ENCODE measurements around the gene CD93. TPM values are rescaled to one million over a fixed set of nuclear protein-coding genes. Genes with fewer than 3 reads are reported as not detected.

Gene CD93
- total RNA-seq, 1 donor from 2014 or later = 1.0 TPM

GRCh38 chr20:23122321-23122720 is 36.2 kb upstream of the CD93 start:
- Histone ChIP-seq H3K27me3 (ENCODE audit: control insufficient read depth, insufficient read depth, low read length) (no peaks in the 10 kb centered on the region), H3K4me3 (ENCODE audit: low read depth, low read length) (no peak overlapping the region)

GRCh38 chr20:23121751-23122320 is 35.7 kb upstream of the CD93 start:
- no peaks in the 10 kb centered on the region for H3K27me3 ChIP-seq (ENCODE audit: control insufficient read depth, insufficient read depth, low read length)
- no peak for TF ChIP-seq CTCF (IDR thresholded peaks at IDR 0.05; ENCODE audit: insufficient read depth, low read length, poor library complexity, severe bottlenecking)
- no peak overlapping the region for H3K4me3 ChIP-seq (ENCODE audit: low read depth, low read length)
- no peaks in the 10 kb centered on the region for H3K36me3 ChIP-seq (ENCODE audit: control insufficient read depth, insufficient read depth, low read length)
- no peak for DNase-seq (ENCODE audit: low read depth)

More at GRCh38 chr20:23122321-23122720, 36.2 kb upstream of the CD93 start:
- no peak for DNase-seq (ENCODE audit: low read depth)
- TF ChIP-seq CTCF (IDR thresholded peaks at IDR 0.05; ENCODE audit: insufficient read depth, low read length, poor library complexity, severe bottlenecking) = no peak
- H3K36me3 ChIP-seq (ENCODE audit: control insufficient read depth, insufficient read depth, low read length) = no peaks in the 10 kb centered on the region

- DNase-seq (ENCODE audit: low read depth) = no peak
- Histone ChIP-seq H3K27me3 (ENCODE audit: control insufficient read depth, insufficient read depth, low read length) (no peaks in the 10 kb centered on the region), H3K4me3 (ENCODE audit: low read depth, low read length) (no peak overlapping the region), H3K36me3 (ENCODE audit: control insufficient read depth, insufficient read depth, low read length) (no peaks in the 10 kb centered on the region)
- no peak for TF ChIP-seq CTCF (IDR thresholded peaks at IDR 0.05; ENCODE audit: insufficient read depth, low read length, poor library complexity, severe bottlenecking)
Observed at GRCh38 chr20:23120936-23121750, 35.0 kb upstream of the CD93 start.

- Histone ChIP-seq H3K4me3 (ENCODE audit: low read depth, low read length) (no peak overlapping the region), H3K27me3 (ENCODE audit: control insufficient read depth, insufficient read depth, low read length) (no peaks in the 10 kb centered on the region), H3K36me3 (ENCODE audit: control insufficient read depth, insufficient read depth, low read length) (no peaks in the 10 kb centered on the region)
- TF ChIP-seq CTCF (IDR thresholded peaks at IDR 0.05; ENCODE audit: insufficient read depth, low read length, poor library complexity, severe bottlenecking) = no peak
- no peak for DNase-seq (ENCODE audit: low read depth)
Observed at GRCh38 chr20:23120261-23120660, 34.1 kb upstream of the CD93 start.

GRCh38 chr20:23119456-23120216 is 33.5 kb upstream of the CD93 start:
- TF ChIP-seq CTCF (IDR thresholded peaks at IDR 0.05; ENCODE audit: insufficient read depth, low read length, poor library complexity, severe bottlenecking) = no peak
- DNase-seq (ENCODE audit: low read depth) = no peak
- H3K36me3 ChIP-seq (ENCODE audit: control insufficient read depth, insufficient read depth, low read length) = no peaks in the 10 kb centered on the region
- no peaks in the 10 kb centered on the region for H3K27me3 ChIP-seq (ENCODE audit: control insufficient read depth, insufficient read depth, low read length)
- no peak overlapping the region for H3K4me3 ChIP-seq (ENCODE audit: low read depth, low read length)
